Measurements from ENCODE around the gene KLHL35.
"Not testable (repeated sequence)": the region's sequence is repeated elsewhere in the genome, so short reads cannot be mapped to it uniquely, and the experiment has no call there.

Gene KLHL35

GRCh38 chr11:75425422-75425821 is 7.6 kb downstream of the KLHL35 start:
- DNase-seq (ENCODE audit: low read depth, low spot score) = no peak

GRCh38 chr11:75424396-75424795 is 8.6 kb downstream of the KLHL35 start:
- DNase-seq (ENCODE audit: low read depth, low spot score) = no peak

- DNase-seq (ENCODE audit: low read depth, low spot score) = no peak
Measured at GRCh38 chr11:75423721-75424120, 9.3 kb downstream of the KLHL35 start.

- DNase-seq (ENCODE audit: low read depth, low spot score) = no peak
Measured at GRCh38 chr11:75422248-75423231, 10.5 kb downstream of the KLHL35 start.

GRCh38 chr11:75421902-75422247 is 11.1 kb downstream of the KLHL35 start:
- no peak for DNase-seq (ENCODE audit: low read depth, low spot score)

- DNase-seq (ENCODE audit: low read depth, low spot score) = no peak
Measured at GRCh38 chr11:75421035-75421602, 11.9 kb downstream of the KLHL35 start.

- no peak for DNase-seq (ENCODE audit: low read depth, low spot score)
Measured at GRCh38 chr11:75420224-75421034, 12.6 kb downstream of the KLHL35 start.

GRCh38 chr11:75413864-75414263 is 19.1 kb downstream of the KLHL35 start:
- no peak for DNase-seq (ENCODE audit: low read depth, low spot score)

GRCh38 chr11:75413146-75413545 is 19.9 kb downstream of the KLHL35 start:
- DNase-seq (ENCODE audit: low read depth, low spot score) = not testable (repeated sequence)

- not testable (repeated sequence) for DNase-seq (ENCODE audit: low read depth, low spot score)
Measured at GRCh38 chr11:75409971-75410370, 23.0 kb downstream of the KLHL35 start.

GRCh38 chr11:75408957-75409219 is 24.1 kb downstream of the KLHL35 start:
- DNase-seq (ENCODE audit: low read depth, low spot score) = no peak

- DNase-seq (ENCODE audit: low read depth, low spot score) = no peak
Measured at GRCh38 chr11:75406338-75406777, 26.6 kb downstream of the KLHL35 start.

- DNase-seq (ENCODE audit: low read depth, low spot score) = no peak
Measured at GRCh38 chr11:75403983-75404658, 28.9 kb downstream of the KLHL35 start.

- DNase-seq (ENCODE audit: low read depth, low spot score) = no peak
Measured at GRCh38 chr11:75403037-75403436, 30.0 kb downstream of the KLHL35 start.

- DNase-seq (ENCODE audit: low read depth, low spot score) = no peak
Measured at GRCh38 chr11:75402002-75402773, 30.8 kb downstream of the KLHL35 start.

GRCh38 chr11:75400146-75400865 is 32.7 kb downstream of the KLHL35 start:
- no peak for DNase-seq (ENCODE audit: low read depth, low spot score)

- DNase-seq (ENCODE audit: low read depth, low spot score) = peak; percentile 70
Measured at GRCh38 chr11:75399344-75400145, 33.5 kb downstream of the KLHL35 start, which contains the start of gene RPS3. Gene RPS3 (plus strand): TSS chr11:75399518. CDS start chr11:75399548, 30 bp downstream.

GRCh38 chr11:75398906-75399305 is 34.1 kb downstream of the KLHL35 start:
- no peak for DNase-seq (ENCODE audit: low read depth, low spot score)

GRCh38 chr11:75394085-75394840 is 38.7 kb downstream of the KLHL35 start:
- DNase-seq (ENCODE audit: low read depth, low spot score) = no peak
